ENCODE measurements around the gene PFKM. TPM values are rescaled to one million over a fixed set of nuclear protein-coding genes. Genes with fewer than 3 reads are reported as not detected.
A peak's percentile ranks its signal among the peaks of the same experiment; 100 is the strongest.

PFKM gene
- total RNA-seq, 1 donor from 2014 or later = 624 TPM

- DNase-seq = peak; percentile 100
These were observed 38.1 kb downstream of the PFKM start, which contains the start of gene ASB8 for GRCh38 chr12:48157018-48157888. Gene ASB8, minus strand, starts transcription at chr12:48157515. Its CDS starts 4,019 bp downstream, at chr12:48153496.

GRCh38 chr12:48157889-48158370 is 38.8 kb downstream of the PFKM start:
- no peak for DNase-seq

- no peak for DNase-seq
These were observed 40.9 kb downstream of the PFKM start for GRCh38 chr12:48160046-48160445.

GRCh38 chr12:48160807-48161206 is 41.6 kb downstream of the PFKM start:
- no peak for DNase-seq

DNA sequence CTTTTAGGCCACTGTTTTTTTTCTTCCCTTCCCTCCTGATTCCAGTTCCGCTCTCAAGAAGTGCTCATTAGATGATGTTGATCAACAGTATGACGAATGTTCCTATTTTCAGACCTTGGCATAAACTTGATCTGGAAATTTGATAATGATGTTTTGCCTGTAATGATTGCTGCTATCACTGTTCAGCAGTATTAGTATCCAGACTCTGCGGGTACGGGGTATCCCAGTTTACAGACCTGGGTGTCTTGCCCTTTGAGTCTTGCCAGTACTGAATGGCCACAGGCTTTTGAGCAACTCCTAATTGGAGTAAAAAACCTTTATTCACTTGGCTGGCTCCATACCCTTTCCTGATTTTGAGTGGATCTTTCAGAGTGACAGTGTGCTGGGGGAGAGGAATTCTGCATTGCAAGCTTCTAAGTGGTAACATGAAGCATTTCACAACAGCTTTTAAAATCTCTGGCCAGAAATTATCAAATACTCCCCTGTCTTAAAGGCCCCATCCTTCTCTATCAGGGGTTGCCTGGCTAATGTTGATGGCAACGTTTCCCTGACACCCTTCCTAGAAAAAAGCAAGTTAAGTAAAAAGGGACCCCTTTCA is 44.1 kb downstream of the PFKM start:
- no peak for DNase-seq

- no peak for DNase-seq
These were observed 45.3 kb downstream of the PFKM start for GRCh38 chr12:48164451-48164850.

GRCh38 chr12:48165089-48165981 is 46.2 kb downstream of the PFKM start:
- DNase-seq = peak; percentile 82

GRCh38 chr12:48169011-48169410 is 49.8 kb downstream of the PFKM start:
- no peak for DNase-seq

DNA sequence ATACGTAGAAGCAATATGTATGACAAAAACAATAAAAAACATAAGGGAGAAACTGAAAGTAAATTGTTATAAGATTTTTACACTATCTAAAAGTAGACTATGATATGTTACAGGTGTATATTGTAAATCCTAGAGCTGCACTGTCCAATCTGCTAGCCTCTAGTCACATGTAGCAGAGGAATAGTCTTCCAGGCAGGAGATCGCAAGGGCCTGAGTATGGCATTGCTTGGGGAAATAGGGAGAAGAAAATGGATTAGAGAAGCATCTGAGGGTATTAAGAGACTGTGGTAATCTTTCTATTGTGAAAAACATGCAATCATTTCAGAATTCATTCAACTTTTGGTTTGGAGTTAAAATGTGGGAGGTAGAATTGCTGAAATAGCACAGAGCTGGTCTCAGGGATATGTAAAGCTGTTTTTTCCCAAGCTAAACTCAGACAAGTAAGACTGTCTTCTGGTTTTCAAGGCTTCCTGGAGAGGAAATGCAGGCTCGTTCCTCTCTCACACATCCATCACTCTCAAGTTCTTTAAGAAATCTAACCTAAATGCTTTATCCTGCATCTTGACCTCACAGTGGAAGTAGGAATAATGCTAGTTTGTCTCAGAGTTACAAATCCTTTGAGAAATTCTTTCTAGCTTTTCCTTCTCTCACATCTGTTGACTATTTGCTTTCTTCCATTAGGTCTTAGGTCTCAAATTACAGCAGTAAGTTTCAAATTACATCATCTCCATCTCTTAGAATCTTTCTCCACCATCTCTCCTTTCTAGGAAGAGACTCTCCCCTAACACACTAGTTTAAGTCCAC is 56.7 kb downstream of the PFKM start:
- peak; percentile 12 for DNase-seq

- DNase-seq = no peak
These were observed 57.2 kb downstream of the PFKM start for GRCh38 chr12:48176417-48176751.

- no peak for DNase-seq
These were observed 58.8 kb downstream of the PFKM start for GRCh38 chr12:48177982-48178381.

GRCh38 chr12:48179466-48179865 is 60.3 kb downstream of the PFKM start:
- no peak for DNase-seq

GRCh38 chr12:48180424-48180823 is 61.3 kb downstream of the PFKM start:
- DNase-seq = no peak

DNA sequence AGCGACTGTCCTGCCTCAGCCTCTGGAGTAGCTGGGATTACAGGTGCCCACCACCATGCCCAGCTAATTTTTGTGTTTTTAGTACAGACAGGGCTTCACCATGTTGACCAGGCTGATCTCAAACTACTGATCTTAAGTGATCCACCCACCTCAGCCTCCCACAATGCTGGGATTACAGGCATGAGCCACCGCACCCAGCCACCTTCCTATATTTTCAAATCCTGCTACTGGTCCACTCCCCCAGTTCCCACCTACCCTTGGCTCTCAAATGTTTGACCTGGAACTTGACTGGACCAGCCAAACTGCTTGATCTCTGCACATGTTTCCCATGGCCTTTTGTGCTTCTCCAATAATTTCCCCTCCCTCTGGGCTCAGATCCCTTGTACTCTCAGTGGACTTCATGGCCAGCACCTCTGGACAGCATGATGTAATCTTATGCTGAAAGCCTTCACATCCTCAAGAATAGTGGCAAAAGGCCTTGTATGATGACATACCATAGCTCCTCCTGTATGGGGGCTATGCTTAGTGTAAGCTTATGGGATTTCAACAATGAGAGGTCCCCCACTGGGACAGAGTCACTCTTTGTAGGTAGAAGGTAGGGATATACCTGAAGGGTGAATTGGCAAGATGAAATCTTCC is 61.8 kb downstream of the PFKM start:
- no peak for DNase-seq

DNA sequence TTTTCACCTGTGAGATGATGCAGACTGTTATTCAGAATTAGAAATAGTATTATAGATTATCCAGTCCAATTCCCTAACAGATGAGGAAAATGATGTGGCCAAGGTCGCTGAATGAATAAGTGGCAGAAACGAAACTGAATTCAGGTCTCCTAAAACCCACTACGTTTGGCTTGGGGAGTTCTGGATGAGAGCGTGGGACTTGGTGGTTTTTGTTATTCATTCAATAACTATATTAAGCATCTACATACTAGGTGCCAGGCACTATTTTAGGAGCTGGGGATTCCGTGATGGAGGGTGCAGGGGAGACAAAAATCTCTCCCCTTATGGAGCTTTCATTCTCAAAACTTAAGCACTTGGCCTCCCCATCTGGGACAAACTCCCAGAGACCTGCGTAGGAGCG is 63.5 kb downstream of the PFKM start:
- DNase-seq = no peak

DNA sequence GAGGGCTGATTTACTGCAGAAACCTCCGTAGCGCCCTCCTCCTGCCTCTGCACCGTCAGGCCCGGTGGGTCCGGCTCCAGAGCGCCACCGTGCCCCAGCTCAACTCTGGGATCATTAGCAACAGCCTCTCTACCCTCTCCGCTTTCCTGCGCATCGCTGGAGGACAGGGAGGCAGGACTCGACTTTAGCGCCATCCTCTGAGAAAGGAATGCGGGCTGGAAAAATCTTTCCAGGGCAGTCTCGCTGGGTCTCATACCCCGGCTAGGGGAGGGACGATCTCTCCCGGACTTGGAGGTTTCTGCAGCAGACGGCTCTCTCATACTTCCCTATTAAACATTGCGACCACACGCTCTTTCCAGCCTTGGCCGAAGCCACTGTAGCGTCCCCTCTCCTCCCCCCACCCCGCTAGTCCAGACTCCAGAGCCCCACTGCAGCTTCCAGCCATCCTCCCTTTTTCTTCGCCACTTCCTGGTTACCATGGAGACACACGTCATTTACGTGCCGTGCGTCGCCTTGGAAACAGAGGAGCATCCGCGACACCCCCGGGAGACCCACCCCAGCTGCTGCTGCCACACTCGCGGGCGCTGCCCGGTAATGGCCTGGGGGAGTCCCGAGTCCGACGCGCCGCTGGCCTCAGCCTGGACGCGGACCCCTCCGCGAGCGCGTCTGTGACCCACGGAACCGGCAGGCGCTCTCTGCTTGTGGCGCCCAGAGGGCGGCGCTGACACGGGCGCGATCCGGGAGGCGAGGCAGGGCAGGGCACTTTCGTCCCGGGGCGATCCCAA is 64.1 kb downstream of the PFKM start, which contains the start of gene CCDC184:
Gene CCDC184 (plus strand): TSS at position 554 of the 785 bp plus-strand sequence. CDS start 479 bp downstream, outside the sequence.
- DNase-seq = peak; percentile 86

DNA sequence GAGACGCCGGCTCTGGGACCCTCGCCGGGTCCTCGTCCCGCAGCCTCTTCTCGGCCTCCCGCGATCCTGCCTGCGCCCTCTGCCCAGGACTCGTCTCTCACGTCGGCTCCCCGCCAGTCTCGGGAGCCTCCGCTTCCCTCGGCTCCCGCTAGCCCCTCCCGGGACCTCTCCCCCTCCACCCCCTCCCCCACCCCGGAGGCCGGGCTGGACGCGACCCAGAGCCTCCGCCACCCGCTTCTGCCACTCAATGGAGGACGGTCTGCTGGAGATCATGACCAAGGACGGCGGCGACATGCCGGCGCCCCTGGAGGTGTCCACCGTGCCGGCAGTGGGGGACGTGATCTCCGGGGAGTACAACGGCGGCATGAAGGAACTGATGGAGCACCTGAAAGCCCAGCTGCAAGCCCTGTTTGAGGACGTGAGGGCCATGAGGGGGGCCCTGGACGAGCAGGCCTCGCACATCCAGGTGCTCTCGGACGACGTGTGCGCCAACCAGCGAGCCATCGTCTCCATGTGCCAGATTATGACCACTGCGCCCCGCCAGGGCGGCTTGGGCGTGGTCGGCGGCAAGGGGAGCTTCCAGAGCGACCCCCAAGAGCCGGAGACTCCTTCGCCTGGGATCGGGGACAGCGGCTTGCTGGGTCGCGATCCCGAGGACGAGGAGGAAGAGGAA is 64.8 kb downstream of the PFKM start:
- DNase-seq = peak; percentile 21

GRCh38 chr12:48184549-48184922 is 65.4 kb downstream of the PFKM start:
- peak; percentile 35 for DNase-seq

DNA sequence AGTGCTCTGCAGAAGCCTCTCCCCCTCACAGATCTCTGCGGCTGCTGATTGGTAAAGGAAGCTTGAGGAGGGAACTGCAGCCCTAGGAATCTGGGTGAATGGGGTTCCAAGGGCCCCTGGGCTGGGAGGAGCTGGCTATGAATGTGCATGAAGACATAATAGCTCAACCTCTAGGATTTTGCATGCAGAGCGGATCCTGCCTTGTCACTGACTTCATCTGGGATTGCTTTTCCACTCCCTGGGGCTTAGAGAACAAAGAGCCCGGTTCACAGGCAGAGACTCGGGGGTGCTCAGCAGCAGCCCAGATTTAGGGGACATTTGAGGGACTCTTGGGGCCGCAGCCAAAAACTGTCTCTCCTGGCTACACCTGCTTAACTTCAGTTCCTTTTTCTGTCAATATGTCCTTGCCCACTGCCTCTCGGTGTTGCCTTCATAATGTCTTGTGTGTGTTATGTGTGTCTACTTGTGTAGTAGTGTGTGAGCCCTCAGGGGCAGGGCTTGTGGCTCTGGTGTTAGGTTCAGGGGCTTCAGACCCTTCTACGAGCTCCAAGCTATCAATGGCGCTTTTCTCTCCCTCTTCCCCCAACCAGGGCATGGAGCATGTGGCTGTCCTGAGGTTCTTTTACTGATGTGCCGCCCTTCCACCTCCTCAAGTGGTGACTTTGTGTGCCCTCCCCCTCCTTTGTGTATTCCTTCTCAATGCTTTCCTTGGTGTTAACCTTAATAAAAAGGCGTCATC is 66.2 kb downstream of the PFKM start:
- peak; percentile 64 for DNase-seq

Data from tongue (tissue), 2 donors.